Karpas-422 (cell line): ENCODE data around the gene MEIS1. TPM values are rescaled to one million over a fixed set of nuclear protein-coding genes. Genes with fewer than 3 reads are reported as not detected.
A peak's percentile ranks its signal among the peaks of the same experiment; 100 is the strongest.

Experiments used
- DNase-seq: peaks from one replicate; pipeline ENCODE4 v3.0.0-alpha.2; 2015
- H2AFZ ChIP-seq: fragments of 200-600 bp; sonication (generic); 2 replicates; pipeline ENCODE4 v1.6.1; 2014; ENCODE audit warnings: antibody characterized with exemption, low read length, mixed read lengths
- H3K27ac ChIP-seq: fragments of 200-600 bp; sonication (generic); 2 replicates; pipeline ENCODE4 v1.5.1; 2014; ENCODE audit warnings: mild to moderate bottlenecking, low read length, moderate library complexity
- H3K27me3 ChIP-seq: fragments of 200-600 bp; sonication (generic); 2 replicates; pipeline ENCODE4 v1.6.1; 2014; ENCODE audit warnings: low read length, mixed read lengths
- H3K36me3 ChIP-seq: fragments of 200-600 bp; sonication (generic); 2 replicates; pipeline ENCODE4 v1.6.1; 2014; ENCODE audit warnings: low read length, mixed read lengths; ENCODE audit not compliant: insufficient read depth
- H3K4me1 ChIP-seq: fragments of 200-600 bp; sonication (generic); 2 replicates; pipeline ENCODE4 v1.6.1; 2014; ENCODE audit warnings: mild to moderate bottlenecking, low read length, mixed read lengths
- H3K4me2 ChIP-seq: fragments of 200-600 bp; sonication (generic); 2 replicates; pipeline ENCODE4 v1.6.1; 2014; ENCODE audit warnings: low read length, low read depth, mild to moderate bottlenecking; ENCODE audit not compliant: poor library complexity, severe bottlenecking
- H3K4me3 ChIP-seq: fragments of 200-600 bp; sonication (generic); 2 replicates; pipeline ENCODE4 v1.5.1; 2014; ENCODE audit warnings: mild to moderate bottlenecking, antibody characterized with exemption, low read length, mixed read lengths
- H3K79me2 ChIP-seq: fragments of 200-600 bp; sonication (generic); 2 replicates; pipeline ENCODE4 v1.6.1; 2014; ENCODE audit warnings: mild to moderate bottlenecking, low read length, mixed read lengths
- H3K9ac ChIP-seq: fragments of 200-600 bp; sonication (generic); 2 replicates; pipeline ENCODE4 v1.6.0; 2014; ENCODE audit warnings: low read length
- H3K9me2 ChIP-seq: fragments of 200-600 bp; sonication (generic), shearing (Covaris generic); replicated peaks from 2 replicates; pipeline ENCODE4 v1.6.0; 2014; ENCODE audit warnings: mild to moderate bottlenecking, low read length, moderate library complexity; ENCODE audit not compliant: insufficient read depth
- H3K9me3 ChIP-seq: fragments of 300-700, 200-600 bp; sonication (generic); 2 replicates; pipeline ENCODE4 v1.6.1; 2014; ENCODE audit warnings: low read length, mixed read lengths
- H4K20me1 ChIP-seq: fragments of 200-600 bp; sonication (generic); 2 replicates; pipeline ENCODE4 v1.6.1; 2014; ENCODE audit warnings: mild to moderate bottlenecking, antibody characterized with exemption, low read length, low read depth; ENCODE audit not compliant: insufficient read depth
- total RNA-seq: library from RNA; depleted of rRNA; stranded (reverse); fragments of >200 nt; shearing (Covaris generic); gene quantifications from 2 replicates; pipeline ENCODE4 v1.2.3, GENCODE V29; 2014; ENCODE audit warnings: low replicate concordance

MEIS1 gene
- total RNA-seq, 1 experiment from 2014 or later = 32.5 TPM

GRCh38 chr2:66532972-66533868 lies 98.3 kb downstream of the MEIS1 start:
- Histone ChIP-seq H3K27me3 (no peaks in the 10 kb centered on the region), H3K27ac (no peak overlapping the region), H3K9me3 (no peaks in the 10 kb centered on the region), H3K9me2 (no peaks in the 10 kb centered on the region), H3K9ac (no peak overlapping the region), H4K20me1 (no peaks in the 10 kb centered on the region), H3K79me2 (no peaks in the 10 kb centered on the region), H3K36me3 (no peaks in the 10 kb centered on the region), H3K4me1 (peaks cover 43% of the 10 kb centered on the region), H3K4me3 (no peak overlapping the region), H2AFZ (no peak overlapping the region), H3K4me2 (peak overlapping the region; percentile 4)
- no peak for DNase-seq

- Histone ChIP-seq H3K9me3 (no peaks in the 10 kb centered on the region), H4K20me1 (no peaks in the 10 kb centered on the region), H3K9ac (no peak overlapping the region), H3K4me1 (peaks cover 46% of the 10 kb centered on the region), H3K4me3 (no peak overlapping the region), H3K9me2 (no peaks in the 10 kb centered on the region), H3K36me3 (no peaks in the 10 kb centered on the region), H3K79me2 (no peaks in the 10 kb centered on the region), H2AFZ (no peak overlapping the region), H3K4me2 (no peak overlapping the region), H3K27me3 (no peaks in the 10 kb centered on the region), H3K27ac (no peak overlapping the region)
- no peak for DNase-seq
These were observed 99.5 kb downstream of the MEIS1 start for GRCh38 chr2:66534461-66534860.

GRCh38 chr2:66535574-66536289 lies 100.8 kb downstream of the MEIS1 start:
- Histone ChIP-seq H3K27ac (peak overlapping the region; percentile 54), H3K4me3 (no peak overlapping the region), H3K36me3 (no peaks in the 10 kb centered on the region), H3K9ac (no peak overlapping the region), H2AFZ (no peak overlapping the region), H4K20me1 (no peaks in the 10 kb centered on the region), H3K4me1 (peaks cover 49% of the 10 kb centered on the region), H3K79me2 (no peaks in the 10 kb centered on the region), H3K9me2 (no peaks in the 10 kb centered on the region), H3K4me2 (peak overlapping the region; percentile 56), H3K27me3 (no peaks in the 10 kb centered on the region), H3K9me3 (no peaks in the 10 kb centered on the region)
- DNase-seq = no peak

GRCh38 chr2:66536290-66536673 lies 101.4 kb downstream of the MEIS1 start:
- H4K20me1 ChIP-seq = no peaks in the 10 kb centered on the region
- no peak overlapping the region for H2AFZ ChIP-seq
- peaks cover 49% of the 10 kb centered on the region for H3K4me1 ChIP-seq
- H3K9me2 ChIP-seq = no peaks in the 10 kb centered on the region
- H3K79me2 ChIP-seq = no peaks in the 10 kb centered on the region
- peak overlapping the region; percentile 56 for H3K4me2 ChIP-seq
- H3K9me3 ChIP-seq = no peaks in the 10 kb centered on the region
- peak overlapping the region; percentile 54 for H3K27ac ChIP-seq
- H3K36me3 ChIP-seq = no peaks in the 10 kb centered on the region
- H3K27me3 ChIP-seq = no peaks in the 10 kb centered on the region
- peak overlapping the region; percentile 10 for H3K4me3 ChIP-seq
- DNase-seq = peak; percentile 56
- peak overlapping the region; percentile 36; the same call in 1 of the 2 replicates for H3K9ac ChIP-seq

- Histone ChIP-seq H3K36me3 (no peaks in the 10 kb centered on the region), H3K9me2 (no peaks in the 10 kb centered on the region), H3K4me2 (peak overlapping the region; percentile 56), H3K4me3 (no peak overlapping the region; the same call in 1 of the 2 replicates), H3K79me2 (no peaks in the 10 kb centered on the region), H3K27ac (peak overlapping the region; percentile 54), H3K9ac (peak overlapping the region; percentile 36; the same call in 1 of the 2 replicates), H4K20me1 (no peaks in the 10 kb centered on the region), H3K4me1 (peaks cover 56% of the 10 kb centered on the region), H3K9me3 (no peaks in the 10 kb centered on the region), H3K27me3 (no peaks in the 10 kb centered on the region), H2AFZ (no peak overlapping the region)
- peak; percentile 66 for DNase-seq
These were observed 102.1 kb downstream of the MEIS1 start for GRCh38 chr2:66536997-66537396.

- no peaks in the 10 kb centered on the region for H4K20me1 ChIP-seq
- no peak overlapping the region for H3K4me3 ChIP-seq
- H3K27me3 ChIP-seq = no peaks in the 10 kb centered on the region
- no peaks in the 10 kb centered on the region for H3K36me3 ChIP-seq
- H3K9ac ChIP-seq = no peak overlapping the region
- H2AFZ ChIP-seq = no peak overlapping the region
- no peak for DNase-seq
- H3K4me1 ChIP-seq = peaks cover 56% of the 10 kb centered on the region
- no peak overlapping the region for H3K27ac ChIP-seq
- no peaks in the 10 kb centered on the region for H3K9me2 ChIP-seq
- H3K9me3 ChIP-seq = no peaks in the 10 kb centered on the region
- no peak overlapping the region for H3K4me2 ChIP-seq
- H3K79me2 ChIP-seq = no peaks in the 10 kb centered on the region
These were observed 103.4 kb downstream of the MEIS1 start for GRCh38 chr2:66538291-66538690.

- Histone ChIP-seq H3K9me3 (no peaks in the 10 kb centered on the region), H3K4me1 (peaks cover 68% of the 10 kb centered on the region), H3K9ac (no peak overlapping the region), H3K4me2 (no peak overlapping the region), H2AFZ (no peak overlapping the region), H3K36me3 (no peaks in the 10 kb centered on the region), H3K27me3 (no peaks in the 10 kb centered on the region), H3K27ac (no peak overlapping the region), H3K4me3 (no peak overlapping the region), H4K20me1 (no peaks in the 10 kb centered on the region), H3K9me2 (no peaks in the 10 kb centered on the region), H3K79me2 (no peaks in the 10 kb centered on the region)
- DNase-seq = no peak
These were observed 104.5 kb downstream of the MEIS1 start for GRCh38 chr2:66539452-66539851.

- H3K9me2 ChIP-seq = no peaks in the 10 kb centered on the region
- H3K4me3 ChIP-seq = no peak overlapping the region
- no peaks in the 10 kb centered on the region for H3K36me3 ChIP-seq
- DNase-seq = no peak
- H3K79me2 ChIP-seq = no peaks in the 10 kb centered on the region
- no peak overlapping the region for H2AFZ ChIP-seq
- H3K9me3 ChIP-seq = no peaks in the 10 kb centered on the region
- no peak overlapping the region for H3K27ac ChIP-seq
- H3K4me1 ChIP-seq = peaks cover 61% of the 10 kb centered on the region
- H3K4me2 ChIP-seq = no peak overlapping the region
- H3K9ac ChIP-seq = no peak overlapping the region
- no peaks in the 10 kb centered on the region for H4K20me1 ChIP-seq
- no peaks in the 10 kb centered on the region for H3K27me3 ChIP-seq
These were observed 106.7 kb downstream of the MEIS1 start for GRCh38 chr2:66541646-66542045.
